Embryonic facial prominence (tissue), 1 donor: ENCODE results near the gene SPEF1.

Experiments used
- DNase-seq: peaks from one replicate; pipeline ENCODE4 v3.0.0-alpha.2; 2016; ENCODE audit errors: extremely low spot score

The SPEF1 gene

DNA sequence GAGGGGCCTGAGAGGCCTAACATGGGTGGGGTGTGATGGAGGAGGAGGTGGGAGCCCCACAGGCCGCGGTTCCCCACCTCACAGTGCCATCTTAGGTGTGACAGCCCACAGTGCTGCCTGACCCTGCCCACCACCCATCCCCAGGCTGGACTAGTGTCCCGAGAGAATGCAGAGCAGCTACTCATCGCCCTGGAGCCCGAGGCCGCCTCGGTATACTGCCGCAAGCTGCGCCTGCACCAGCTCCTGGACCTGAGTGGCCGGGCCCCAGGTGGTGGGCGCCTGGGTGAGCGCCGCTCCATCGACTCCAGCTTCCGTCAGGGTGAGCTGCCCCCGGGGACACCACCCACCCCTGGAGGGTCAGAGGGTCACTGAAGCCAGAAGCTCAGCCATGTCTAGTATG lies 33.2 kb downstream of the SPEF1 start:
- no peak for DNase-seq

- no peak for DNase-seq
These were observed 33.8 kb downstream of the SPEF1 start for GRCh38 chr20:3747471-3747870.

- no peak for DNase-seq
These were observed 35.5 kb downstream of the SPEF1 start for GRCh38 chr20:3745686-3746173.

DNA sequence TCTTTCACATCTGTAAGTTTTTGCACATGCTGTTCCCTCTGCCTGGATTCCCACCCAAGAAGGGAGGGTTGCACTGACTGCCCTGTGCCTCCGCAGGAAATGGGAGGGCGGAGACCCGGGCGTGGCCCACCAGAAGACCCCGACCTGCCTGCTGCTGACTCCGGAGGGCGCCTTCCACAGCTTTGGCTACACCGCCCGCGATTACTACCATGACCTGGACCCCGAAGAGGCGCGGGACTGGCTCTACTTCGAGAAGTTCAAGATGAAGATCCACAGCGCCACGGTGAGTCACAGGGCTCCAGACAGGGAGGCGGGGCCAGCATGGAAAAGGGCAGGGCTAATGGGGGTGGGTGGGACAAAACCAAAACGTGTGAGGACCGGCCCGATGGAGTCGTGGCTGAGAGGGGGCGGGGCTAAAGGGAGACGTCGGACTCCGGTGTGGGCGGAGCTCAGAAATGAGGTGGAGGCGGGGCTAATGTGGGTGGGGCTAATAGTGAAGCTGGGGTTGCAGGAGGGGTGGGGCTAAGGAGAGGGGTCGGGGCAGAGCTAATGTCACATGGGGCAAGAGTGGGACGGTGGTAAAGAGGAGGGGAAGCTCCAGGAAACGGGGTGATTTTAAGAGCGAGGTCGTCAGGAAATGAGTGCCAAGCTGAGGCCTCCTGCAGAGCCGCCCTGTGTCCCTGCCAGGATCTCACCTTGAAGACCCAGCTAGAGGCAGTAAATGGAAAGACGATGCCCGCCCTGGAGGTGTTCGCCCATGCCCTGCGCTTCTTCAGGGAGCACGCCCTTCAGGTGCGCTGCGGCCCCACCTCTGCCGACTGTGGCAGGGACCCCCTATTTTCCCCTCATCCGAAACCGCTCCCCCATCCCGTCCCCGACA lies 36.2 kb downstream of the SPEF1 start:
- DNase-seq: no peak

GRCh38 chr20:3744037-3744436 lies 37.2 kb downstream of the SPEF1 start:
- no peak for DNase-seq

DNA sequence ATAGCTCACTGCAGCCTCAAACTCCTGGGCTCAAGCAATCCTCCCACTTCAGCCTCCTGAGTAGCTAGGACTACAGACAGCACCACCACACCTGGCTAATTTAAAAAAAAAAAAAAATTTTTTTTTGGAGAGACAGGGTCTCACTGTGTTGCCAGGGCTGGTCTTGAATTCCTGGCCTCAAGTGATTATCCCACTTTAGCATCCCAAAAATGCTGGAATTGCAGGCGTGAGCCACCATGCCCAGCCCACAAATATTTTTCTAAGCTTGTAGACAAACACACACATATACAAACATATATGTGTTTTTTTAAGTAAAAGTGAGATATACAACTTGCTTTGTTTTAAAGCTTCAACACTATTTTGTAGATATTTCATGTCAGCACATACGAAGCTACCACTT lies 38.0 kb downstream of the SPEF1 start:
- DNase-seq: no peak

DNA sequence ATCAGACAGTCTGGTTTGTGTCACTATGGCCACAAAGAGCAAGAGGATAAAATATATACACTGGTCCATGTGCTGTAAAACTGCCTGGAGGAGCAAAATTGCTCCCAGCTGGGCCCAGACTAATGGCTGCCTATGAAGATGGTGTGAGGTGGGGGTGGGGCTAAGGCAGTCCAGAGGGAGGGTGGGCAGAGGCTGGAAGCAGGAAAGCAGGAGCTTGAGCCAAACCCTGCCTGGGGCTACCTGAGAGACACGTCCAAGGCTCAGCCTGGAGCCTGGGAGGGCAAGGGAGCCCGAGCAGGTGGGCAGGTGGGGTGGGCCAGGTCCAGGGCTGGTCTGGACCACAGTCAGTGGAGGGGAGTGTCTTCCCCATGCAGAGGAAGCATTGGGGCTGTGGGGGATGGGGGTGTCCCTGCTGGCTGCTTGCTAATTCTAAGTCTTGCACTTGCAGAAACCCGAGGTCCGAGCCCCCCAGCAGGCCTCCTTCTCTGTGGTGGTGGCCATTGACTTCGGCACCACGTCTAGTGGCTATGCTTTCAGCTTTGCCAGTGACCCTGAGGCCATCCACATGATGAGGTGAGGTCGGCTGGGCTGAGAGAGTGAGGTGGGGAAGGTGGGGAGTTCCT lies 39.3 kb downstream of the SPEF1 start:
- no peak for DNase-seq

DNA sequence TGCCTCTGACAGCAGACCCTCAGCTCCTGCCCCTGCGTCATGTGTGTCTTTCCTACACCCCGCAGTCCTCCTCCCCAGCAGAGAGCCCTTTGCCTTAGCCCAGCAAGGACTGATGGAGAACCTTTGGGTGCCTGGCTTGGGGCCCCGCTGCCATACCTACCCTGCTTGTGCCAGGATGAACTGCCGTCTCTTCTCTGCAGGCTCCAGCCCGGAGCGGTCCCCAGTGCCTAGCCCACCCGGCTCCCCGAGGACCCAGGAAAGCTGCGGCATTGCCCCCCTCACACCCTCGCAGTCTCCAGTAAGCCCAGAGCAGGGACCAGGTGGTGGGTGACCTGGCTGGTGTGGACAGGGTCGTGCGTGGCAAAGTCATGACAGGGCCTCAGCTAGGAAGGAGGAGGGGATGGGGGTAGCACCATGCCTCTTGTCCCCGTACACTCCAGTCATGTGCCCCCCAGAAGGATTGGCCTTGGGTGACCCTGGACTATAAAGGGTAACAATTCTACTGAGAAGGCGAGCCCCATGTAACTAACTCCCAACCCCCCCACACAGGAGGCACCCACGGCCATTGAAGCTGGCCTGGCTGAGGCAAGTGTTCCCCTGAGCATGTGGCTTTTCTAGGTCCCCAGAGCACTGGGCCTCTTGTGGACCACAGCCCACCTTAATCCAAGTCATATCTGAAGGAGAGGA lies 40.5 kb downstream of the SPEF1 start:
- DNase-seq: no peak

- DNase-seq: no peak
These were observed 41.3 kb downstream of the SPEF1 start for GRCh38 chr20:3739926-3740451.

DNA sequence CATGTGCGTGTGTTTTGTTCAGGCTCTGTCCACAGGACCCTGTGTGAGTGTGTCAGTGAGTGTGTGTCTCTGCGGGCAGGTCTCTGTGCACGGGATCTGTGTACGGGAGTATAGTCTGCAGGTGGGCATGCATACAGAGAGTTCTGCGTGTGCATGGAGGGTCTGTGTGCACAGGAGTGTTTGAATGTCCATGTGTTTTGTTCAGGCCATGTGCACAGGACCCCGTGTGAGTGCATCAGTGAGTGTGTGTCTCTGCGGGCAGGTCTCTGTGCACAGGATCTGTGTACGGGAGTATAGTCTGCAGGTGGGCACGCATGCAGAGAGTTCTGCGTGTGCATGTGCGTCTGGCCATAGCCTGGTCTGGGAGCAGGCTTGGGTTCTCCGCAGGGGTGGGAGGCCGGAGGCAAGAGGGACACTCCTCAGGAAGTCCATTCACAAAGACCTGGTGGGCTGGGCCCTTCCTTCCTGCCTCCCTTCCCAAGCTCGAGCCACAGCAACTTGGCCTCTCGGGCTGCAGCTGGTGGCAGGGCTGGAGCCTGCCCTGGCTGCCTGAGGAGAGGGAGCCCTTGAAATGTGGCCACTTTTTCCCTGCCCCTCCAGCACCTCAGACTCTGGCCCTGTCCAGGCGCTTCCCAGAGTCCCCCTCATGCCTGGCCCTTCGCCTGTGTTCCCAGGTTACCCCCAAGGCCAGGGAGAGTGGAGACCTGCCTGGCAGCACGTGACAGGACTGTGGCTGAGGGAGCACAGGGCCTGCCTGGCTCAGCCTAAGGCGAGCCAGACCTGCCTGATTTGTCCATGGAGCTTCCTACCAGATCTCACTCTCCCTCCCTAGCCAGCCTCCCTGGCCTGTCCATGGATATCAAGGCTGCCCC lies 42.0 kb downstream of the SPEF1 start:
- no peak for DNase-seq

DNA sequence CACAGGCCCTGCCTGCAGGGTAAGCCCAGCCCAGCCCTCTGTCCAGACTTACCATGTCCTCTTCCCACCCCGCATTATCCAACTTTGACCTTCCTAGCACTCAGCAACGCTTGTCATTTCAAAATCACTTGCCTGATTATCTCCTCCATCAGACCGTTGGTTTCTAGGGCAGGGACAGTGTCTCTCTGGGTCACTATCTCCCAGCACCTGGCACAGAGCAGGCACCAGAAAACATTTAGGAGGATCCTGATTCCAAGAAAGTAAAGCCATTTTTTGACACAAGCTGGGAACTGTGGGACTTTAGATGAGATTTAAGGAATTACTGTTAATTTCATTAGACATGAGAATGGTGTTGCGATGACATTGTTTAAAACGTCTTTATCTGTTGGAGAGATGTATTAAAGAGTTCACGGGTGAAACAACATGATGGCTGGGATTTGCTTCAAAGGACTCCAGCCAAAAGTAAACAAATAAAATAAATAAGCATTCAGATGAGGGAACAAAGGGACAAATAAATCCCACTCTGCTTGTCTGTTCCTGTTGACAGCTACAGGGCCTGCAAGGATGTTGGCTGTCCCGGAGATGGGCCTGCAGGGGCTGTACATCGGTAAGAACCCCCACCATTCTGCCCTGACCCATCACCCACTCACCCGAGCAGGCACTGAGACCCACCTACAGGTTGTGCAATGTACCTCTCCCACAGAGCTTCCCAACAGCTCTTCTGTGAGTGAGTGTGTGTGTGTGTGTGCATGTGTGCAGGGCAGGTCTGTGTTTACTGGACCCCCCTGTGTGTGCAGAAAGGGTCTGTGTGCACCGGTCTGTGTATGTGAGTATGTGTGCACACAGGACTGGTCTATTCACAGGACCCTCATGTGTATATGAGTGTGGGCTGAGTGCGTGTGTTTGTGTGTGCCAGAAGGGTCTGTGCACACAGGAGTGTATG lies 42.9 kb downstream of the SPEF1 start:
- no peak for DNase-seq

GRCh38 chr20:3735768-3736167 lies 45.5 kb downstream of the SPEF1 start:
- no peak for DNase-seq

DNA sequence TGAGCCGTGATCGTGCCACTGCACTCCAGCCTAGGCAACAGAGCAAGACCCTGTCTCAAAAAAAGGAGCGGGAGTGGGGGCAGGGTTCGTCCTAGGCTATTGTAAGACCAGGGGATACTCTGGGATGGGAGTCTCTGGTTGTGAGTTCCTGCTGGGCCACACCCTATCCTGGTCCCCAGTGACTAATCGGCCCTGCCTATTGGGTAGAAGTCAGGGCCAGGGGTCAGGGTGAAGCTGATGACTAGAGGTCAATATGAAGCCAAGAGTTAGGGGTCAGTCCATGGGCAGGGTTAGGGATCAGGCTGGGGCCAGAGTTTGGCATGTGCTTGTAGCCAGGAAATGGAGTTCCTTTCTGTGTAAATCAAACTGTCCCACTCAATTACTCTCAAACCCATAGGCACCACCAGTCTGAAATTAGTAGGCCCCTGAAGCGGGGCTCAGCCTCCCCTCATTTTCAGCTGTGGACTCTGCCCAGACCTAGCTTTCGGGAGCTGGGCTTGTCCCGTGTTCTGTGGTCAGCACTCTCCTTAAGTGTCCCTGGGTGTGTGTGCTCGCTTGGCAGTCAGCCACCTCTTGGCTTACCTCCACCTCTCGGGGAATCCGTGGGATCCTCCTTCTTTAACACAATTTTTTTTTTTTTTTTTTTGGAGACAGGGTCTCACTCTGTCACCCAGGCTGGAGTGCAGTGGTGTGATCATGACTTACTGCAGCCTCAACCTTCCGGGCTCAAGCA lies 47.0 kb downstream of the SPEF1 start:
- no peak for DNase-seq

- DNase-seq: no peak
These were observed 47.9 kb downstream of the SPEF1 start for GRCh38 chr20:3733119-3733995.

DNA sequence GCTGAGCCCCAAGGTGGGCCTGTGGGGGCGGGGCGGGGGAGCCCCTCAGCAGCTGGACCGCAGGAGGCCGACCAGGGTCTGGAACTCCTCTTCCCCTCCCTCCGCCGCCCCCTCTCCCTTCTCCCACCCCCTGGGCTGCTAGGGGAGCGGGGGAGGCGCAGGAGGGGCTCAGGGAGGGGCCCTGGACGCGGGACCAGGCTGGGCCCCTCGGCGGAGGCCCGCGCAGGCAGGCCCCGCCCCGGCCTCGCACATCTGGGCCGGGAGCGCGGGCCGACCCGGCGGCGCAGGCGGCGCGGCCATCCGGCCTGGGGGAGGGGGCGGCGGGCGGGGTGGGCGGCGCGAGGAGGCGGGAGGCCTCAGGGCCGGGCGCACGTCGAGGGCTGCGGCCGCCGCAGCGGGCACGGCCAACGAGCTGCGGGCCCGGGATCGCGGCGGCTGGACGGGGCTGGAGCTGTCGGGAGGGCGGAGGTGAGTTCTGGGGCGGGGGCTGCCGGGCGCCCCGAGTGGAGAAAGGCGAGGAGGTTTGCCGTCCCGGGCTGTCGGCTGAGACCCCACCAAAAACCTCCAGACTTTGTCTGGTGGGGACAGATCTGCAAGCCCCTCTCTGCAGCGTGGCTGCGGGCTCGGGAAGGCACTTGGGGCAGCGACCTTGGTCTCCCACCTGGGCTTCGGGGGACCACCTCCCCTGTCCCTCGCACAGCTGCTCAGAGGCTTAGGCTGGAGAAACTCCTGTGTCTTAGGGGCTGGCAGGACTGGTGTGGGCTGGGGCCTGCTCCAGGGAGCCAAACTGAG lies 48.7 kb downstream of the SPEF1 start, which contains the start of gene HSPA12B:
Gene HSPA12B (plus strand): TSS at position 359 of the 792 bp plus-strand sequence. CDS start 5,990 bp downstream, outside the sequence.
- DNase-seq: no peak

- no peak for DNase-seq
These were observed 49.3 kb downstream of the SPEF1 start for GRCh38 chr20:3731944-3732326.
